Measurements from ENCODE around the gene NISCH.

Gene NISCH

DNA sequence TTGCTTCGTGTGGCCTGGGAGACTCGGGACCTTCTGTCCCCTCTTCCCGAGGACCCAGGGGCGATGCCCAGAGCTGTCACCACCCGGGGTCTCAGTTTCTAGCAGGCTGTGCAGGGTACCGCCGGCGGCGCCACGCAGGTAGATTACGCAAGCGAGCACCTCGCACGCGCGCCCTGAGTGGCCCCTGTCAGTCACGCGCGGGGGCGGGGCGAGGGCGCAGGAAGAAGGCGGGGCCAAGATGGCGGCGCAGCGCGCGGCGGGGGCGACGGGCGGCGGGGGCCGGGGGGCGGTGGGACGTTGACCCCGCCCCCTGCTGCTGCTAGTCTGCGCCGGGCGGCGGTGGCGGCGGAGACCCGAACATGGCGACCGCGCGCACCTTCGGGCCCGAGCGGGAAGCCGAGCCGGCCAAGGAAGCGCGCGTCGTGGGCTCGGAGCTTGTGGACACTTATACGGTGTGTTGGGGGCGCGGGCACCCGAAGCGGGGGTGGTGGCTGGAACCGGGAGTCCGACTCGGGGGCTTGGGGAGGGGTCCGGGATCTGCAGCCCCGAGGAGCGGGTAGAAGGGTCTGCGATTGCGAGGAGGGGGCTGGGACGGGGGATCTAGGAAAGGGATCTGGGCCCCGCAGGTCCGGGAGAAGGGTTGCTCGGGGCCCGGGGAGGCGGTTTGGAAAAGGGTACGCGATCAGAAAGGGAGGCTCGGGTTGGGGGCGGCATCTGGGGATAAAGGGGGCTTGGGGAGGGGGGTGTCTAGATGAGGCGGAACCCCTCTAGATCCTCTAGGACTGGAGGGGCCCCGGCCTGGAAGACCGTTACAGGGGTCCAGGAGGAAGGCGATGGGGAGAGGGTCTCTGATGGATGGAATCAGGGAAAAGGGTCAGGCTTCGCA, at the start of gene NISCH:
TSS of gene NISCH (plus strand) at position 322 of the 886 bp plus-strand sequence. CDS start at position 360, 38 bp downstream.
- peak; percentile 76 for DNase-seq

DNA sequence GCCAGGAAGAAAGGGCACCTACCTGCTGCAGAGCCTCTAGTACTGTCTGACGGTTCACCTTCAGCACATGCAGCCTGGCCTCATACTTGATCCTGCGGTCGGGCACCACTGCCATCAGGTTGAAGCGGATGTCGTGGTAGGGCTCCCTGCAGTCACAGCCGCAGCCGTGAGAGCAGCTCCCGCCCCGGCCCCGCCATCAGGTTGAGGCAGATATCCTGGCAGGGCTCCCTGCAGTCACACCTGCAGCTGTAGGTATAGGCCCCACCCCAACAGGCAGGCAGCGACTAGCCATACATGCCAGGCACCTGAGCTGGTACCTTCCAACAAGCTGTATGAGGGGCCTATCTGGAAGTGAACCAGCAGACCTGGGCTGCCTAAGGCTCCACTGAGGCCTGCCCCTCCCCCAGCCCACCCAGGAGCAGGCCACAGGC, 49.2 kb upstream of the NISCH start:
- DNase-seq, result no peak

- no peak for DNase-seq
Observed at GRCh38 chr3:52406791-52407510, 48.5 kb upstream of the NISCH start.

DNA sequence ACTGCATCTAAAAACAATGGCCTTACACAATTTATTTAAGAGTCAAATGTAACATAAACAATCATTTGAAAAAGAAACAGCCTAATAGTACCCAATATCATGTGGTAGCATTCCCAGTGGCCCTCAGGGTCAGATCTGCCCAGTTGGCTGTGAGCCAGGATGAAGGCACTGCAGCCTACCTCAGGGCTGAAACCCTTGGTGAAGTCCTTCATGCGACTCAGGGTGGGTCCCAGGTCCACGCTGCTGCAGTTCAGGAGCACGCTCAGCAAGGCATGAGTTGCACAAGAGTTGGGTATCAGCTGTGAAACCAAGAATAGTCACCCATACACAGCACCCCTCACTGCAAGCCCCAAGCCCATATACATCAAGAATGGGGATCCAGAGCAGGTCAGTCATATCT, 47.6 kb upstream of the NISCH start:
- DNase-seq, result no peak

DNA sequence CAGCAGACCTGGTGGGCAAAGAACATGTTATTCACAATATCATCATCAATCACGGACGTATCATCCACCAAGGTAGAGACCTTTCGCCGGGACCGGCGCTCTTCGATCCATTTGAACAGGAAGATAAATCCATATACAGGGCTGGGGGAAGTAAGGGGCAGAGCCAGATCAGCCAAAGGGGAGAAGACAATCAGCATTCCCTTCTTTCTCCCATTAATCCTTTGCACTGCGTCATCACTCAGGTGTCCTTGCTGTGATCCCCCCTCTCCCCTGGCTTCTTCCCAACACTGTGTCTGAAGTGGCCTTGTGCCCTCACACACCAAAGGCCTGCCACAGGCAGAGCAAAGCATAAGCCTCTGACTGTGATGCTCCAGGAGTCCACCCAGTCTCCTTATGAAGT, 46.9 kb upstream of the NISCH start:
- DNase-seq, result no peak

GRCh38 chr3:52415800-52416199, 39.6 kb upstream of the NISCH start:
- DNase-seq, result no peak

GRCh38 chr3:52420388-52420787, 35.0 kb upstream of the NISCH start:
- DNase-seq, result no peak

DNA sequence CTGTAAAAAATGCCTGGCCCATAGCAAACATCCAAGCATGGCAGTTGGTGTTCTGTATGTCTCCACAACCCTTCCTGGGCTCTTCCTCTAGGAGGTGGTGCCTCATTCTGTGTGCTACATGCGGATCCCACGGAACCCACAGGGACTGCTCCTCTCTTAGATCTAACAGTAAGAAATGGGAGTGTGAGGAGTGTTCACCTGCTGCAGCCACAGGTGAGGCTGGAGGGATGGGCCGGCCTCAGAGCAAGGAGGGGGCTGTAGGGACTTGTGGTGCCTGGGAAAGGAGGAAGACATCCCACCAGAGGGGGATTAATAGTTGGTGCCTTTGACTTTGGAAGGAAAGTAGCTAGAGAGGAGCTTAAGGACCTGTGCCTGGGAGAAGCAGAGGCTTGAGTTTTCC, 32.7 kb upstream of the NISCH start:
- DNase-seq, result no peak

GRCh38 chr3:52423173-52423572, 32.2 kb upstream of the NISCH start:
- DNase-seq, result no peak

GRCh38 chr3:52428151-52429005, 27.0 kb upstream of the NISCH start:
- peak; percentile 60 for DNase-seq

GRCh38 chr3:52429031-52429430, 26.4 kb upstream of the NISCH start:
- no peak for DNase-seq

DNA sequence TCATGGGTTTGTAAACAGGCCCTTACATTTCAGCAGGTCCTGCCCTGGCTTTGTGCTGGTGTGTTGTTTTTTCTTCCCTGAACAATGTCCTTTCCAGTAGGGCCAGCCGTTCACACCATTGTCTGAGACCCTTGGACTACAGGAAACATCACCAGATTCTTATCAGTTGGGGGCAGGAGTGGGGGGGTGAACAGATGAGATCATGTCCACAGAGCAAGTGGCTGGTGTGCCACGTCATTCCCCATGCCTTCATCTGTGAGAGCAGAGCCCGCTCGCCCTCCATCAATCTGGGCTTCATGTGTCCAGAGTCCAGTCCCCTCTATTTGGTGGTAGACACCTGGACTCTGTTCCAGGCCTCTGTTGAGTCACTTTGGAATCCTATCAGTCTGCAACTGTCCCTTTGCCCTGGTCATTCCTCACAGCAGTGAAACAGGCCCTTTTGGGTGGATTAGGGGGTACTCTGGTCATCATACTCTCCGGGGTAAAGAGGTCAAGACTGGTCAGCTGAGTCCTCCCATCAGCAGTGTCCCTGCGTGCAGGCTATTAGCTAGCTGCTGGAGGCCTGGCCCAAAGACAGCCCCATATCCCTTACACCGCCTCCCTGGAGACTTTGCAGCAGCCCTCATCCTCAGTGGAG, 25.5 kb upstream of the NISCH start:
- DNase-seq, result peak; percentile 12

DNA sequence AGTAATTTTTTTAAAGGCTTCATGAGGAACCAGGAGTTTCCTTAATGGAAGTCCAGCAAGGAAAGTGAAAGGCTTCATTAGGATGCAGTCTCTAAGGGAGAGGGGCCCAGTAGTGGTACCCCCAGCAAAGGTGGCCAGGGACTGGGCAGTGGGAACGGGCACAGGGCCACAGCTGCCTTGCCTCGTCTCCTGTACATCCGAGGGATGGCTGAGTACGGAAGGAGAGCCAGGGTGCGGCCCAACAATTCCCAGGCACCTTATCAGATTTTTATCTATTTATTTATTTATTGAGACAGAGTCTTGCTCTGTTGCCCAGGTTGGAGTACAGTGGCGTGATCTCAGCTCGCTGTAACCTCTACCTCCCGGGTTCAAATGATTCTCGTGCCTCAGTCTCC, 25.0 kb upstream of the NISCH start:
- no peak for DNase-seq

GRCh38 chr3:52431459-52432223, 23.8 kb upstream of the NISCH start:
- DNase-seq, result no peak

- DNase-seq, result no peak
Observed at GRCh38 chr3:52432225-52432624, 23.2 kb upstream of the NISCH start.

- no peak for DNase-seq
Observed at GRCh38 chr3:52432691-52433141, 22.7 kb upstream of the NISCH start.

- DNase-seq, result no peak
Observed at GRCh38 chr3:52433328-52433995, 21.9 kb upstream of the NISCH start.

GRCh38 chr3:52433996-52434479, 21.4 kb upstream of the NISCH start:
- no peak for DNase-seq

GRCh38 chr3:52434491-52435115, 20.8 kb upstream of the NISCH start:
- no peak for DNase-seq
